ENCODE data around the gene CHMP3.

DNA sequence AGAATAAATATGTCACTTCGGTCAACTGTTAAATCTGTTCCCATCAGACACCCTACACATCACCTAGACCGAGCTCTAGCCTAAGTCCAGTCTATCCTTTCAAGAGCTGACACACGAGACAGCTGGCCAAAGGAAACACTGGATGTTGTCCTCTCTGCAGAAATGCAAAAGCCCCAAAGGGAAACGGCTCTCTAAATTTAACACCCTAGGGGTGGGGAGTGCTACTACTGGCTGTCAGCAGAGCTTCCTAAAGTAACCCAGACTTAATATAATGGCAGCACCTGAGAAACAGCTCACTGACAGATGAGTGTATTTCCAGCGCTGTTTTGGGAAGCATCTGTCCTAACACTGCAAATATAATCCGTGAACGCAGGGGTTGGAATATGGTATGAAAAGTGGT is 55.6 kb downstream of the CHMP3 start:
- TF ChIP-seq POLR2A (IDR thresholded peaks at IDR 0.05; ENCODE audit: low read length) (no peak), GATA1 (IDR thresholded peaks at IDR 0.05; ENCODE audit: low read depth, low read length) (no peak)
